Measurements from ENCODE around the gene TMSB10. TPM values are rescaled to one million over a fixed set of nuclear protein-coding genes. Genes with fewer than 3 reads are reported as not detected.
A peak's percentile ranks its signal among the peaks of the same experiment; 100 is the strongest.

Gene TMSB10
- total RNA-seq, 1 donor from 2014 or later: 15,030 TPM

DNA sequence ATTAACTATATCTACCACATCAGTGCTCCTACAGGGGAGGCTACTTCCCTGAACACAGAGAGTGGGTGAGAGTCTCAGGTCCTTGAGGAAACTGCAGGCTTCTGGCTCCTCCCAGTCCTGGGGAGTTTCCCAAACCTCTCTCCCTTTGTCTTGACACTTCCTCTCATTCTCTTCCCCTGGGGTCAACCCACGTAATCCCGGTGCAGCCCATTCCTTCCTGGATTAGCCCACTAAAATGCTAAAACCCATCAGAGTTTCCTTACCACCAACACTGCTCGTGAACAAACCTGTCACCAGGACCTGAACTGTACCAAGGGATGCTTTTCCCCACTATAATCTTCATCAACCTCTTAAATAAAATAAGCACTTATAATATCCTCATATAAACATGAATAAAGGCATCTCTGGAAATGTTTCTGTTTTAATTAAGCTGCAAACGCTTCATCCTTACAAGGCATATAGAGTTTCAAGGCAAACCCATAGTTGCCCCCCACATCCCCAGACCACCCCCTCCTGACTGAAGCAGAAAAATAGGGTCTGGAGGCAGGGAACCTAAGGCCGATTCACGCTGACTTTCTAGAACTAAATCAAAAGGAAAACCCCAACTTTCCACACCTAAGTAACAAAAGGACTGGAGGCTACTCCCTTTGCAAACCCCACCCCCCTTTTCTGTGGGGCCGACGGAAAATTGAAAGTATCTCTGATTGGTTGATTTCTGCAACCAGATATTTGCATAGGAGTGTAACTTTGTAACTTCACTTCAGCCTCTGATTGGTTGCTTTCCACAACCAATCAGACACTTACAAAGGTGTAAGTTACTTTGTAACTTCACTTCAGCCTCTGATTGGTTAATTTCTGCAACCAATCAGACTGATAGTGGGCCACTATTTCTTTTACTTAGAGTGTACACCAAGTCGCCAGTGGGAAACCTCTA, 19.0 kb downstream of the TMSB10 start:
- no peak for DNase-seq (ENCODE audit: low read depth)
- peak overlapping the region; percentile 11 for H3K4me3 ChIP-seq (ENCODE audit: low read depth, low read length)
- TF ChIP-seq, protein P1, sequence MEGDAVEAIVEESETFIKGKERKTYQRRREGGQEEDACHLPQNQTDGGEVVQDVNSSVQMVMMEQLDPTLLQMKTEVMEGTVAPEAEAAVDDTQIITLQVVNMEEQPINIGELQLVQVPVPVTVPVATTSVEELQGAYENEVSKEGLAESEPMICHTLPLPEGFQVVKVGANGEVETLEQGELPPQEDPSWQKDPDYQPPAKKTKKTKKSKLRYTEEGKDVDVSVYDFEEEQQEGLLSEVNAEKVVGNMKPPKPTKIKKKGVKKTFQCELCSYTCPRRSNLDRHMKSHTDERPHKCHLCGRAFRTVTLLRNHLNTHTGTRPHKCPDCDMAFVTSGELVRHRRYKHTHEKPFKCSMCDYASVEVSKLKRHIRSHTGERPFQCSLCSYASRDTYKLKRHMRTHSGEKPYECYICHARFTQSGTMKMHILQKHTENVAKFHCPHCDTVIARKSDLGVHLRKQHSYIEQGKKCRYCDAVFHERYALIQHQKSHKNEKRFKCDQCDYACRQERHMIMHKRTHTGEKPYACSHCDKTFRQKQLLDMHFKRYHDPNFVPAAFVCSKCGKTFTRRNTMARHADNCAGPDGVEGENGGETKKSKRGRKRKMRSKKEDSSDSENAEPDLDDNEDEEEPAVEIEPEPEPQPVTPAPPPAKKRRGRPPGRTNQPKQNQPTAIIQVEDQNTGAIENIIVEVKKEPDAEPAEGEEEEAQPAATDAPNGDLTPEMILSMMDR (conservative IDR thresholded peaks at IDR 0.05; ENCODE audit: low read depth, low read length): no peak

DNA sequence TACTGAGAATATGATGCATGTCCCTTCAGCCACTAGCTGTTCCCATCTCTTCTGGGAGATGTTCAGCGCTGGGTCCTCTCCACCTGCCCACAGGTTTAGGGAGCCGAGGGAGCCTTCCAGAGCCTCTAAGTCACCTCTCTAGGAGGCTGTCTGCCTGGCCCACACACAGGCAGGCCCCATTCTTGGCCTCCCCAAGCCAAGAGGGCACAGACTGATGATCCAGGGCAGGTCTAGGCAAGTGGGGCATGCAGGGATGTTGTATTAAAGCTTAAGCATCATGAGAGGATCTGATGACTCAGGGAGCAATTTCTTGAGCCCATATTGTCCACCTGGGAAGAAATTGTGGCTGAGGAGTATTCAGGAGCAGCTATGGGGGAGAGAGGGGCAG, 19.9 kb downstream of the TMSB10 start:
- no peak overlapping the region for H3K4me3 ChIP-seq (ENCODE audit: low read depth, low read length)
- TF ChIP-seq, protein P1 (conservative IDR thresholded peaks at IDR 0.05; ENCODE audit: low read depth, low read length): no peak
- no peak for DNase-seq (ENCODE audit: low read depth)

DNA sequence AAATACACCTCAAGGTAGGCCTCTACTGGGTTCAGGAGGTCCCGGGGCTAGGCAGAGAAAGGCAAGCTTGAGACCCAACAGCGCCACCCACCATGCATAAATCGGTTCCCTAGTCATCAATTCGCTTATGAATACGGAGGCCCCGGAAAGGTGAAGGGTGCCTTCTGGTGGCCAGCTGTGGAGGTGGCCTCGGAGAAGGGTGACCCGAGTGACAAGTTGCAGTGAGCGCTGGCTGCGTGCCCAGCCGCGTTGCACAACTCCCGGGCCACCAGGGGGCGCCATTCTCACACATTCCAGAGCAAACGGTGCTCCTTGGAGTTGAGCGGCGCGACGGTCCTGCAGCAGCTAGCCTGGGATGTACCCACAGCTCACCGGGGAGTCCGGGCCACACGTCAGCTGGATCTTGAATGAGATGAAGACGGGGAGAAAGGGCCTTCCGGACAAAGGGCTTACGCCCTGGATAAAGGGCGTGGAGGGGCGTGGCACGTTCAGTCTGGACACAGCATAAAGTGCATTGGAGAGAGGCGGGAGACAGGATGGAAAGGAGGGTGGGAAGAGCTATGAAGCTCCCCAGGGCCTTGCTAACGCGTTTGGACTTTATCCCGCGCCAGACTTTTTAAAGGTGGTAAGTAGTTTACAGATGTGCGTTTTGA, 20.4 kb downstream of the TMSB10 start:
- H3K4me3 ChIP-seq (ENCODE audit: low read depth, low read length): peak overlapping the region; percentile 59
- TF ChIP-seq, protein P1 (conservative IDR thresholded peaks at IDR 0.05; ENCODE audit: low read depth, low read length): peak; percentile 90

DNA sequence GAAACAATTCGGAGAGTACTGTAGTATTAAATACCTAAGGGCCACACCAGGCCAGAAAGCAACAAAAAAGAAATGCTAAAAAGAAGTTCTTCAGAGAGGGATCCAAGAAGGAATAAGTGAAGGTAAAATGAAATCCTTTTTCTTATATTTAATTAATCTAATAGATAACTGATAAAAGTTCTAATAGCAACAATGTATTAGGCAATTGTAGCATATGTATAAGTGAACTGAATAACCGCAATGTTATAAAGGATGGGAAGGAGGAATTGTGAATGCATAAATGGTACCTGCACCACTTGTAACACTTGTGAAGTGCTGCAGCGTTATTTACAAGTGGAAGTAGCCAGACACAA, 21.8 kb downstream of the TMSB10 start:
- H3K4me3 ChIP-seq (ENCODE audit: low read depth, low read length): no peak overlapping the region
- DNase-seq (ENCODE audit: low read depth): no peak
- TF ChIP-seq, protein P1 (conservative IDR thresholded peaks at IDR 0.05; ENCODE audit: low read depth, low read length): no peak

More for the DNA sequence above, 20.4 kb downstream of the TMSB10 start:
- no peak for DNase-seq (ENCODE audit: low read depth)

DNA sequence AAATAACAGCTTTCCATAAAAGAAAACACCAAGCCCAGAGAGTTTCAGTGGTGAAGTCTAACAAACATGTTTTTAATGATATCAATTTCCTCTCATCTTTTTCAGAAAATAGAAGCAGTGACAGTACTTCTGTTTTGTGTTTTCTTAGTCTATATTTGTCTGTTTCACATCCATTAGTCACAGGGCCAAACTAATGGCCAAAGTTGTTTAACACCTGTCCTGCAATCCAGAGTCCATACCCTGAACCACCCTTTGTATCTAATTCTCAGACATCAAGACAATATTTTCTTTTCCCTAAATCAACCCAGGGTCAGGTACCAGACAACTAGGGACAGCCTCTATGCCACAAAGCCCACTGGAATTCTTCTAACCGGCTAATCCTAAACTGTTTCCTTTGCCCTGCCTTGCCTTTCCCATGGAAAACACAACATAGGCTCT, 25.9 kb downstream of the TMSB10 start:
- no peak overlapping the region for H3K4me3 ChIP-seq (ENCODE audit: low read depth, low read length)
- no peak for DNase-seq (ENCODE audit: low read depth)
- TF ChIP-seq, protein P1 (conservative IDR thresholded peaks at IDR 0.05; ENCODE audit: low read depth, low read length): no peak

DNA sequence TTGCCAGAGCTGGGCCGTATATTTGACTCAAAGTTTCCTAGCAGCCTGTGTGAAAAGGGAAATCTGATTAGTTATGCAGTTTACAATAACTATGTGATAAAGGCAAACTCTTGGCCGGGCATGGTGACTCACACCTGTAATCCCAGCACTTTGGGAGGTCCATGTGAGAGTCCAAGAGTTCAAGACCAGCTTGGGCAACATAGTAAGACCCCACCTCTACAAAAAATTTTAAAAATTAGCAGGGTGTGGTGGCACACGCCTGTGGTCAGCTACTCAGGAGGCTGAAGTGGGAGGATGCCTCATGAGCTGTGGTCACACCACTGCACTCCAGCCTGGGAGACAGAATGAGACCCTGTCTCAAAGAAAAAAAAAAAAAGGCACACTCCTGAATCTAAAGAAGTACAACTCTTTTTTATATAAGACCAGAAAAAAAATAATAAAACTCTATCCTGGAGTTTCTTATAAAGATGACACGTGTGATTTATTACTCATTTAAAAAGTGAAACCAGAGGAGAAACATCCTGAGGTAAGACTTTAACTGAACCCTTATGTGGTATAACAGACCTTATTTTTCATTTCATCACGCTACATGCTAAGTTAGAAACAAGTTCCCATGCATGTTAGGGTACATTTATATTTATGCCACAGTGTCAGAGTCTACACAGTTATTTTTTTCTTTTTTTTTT, 32.9 kb downstream of the TMSB10 start:
- no peak overlapping the region for H3K4me3 ChIP-seq (ENCODE audit: low read depth, low read length)
- TF ChIP-seq, protein P1 (conservative IDR thresholded peaks at IDR 0.05; ENCODE audit: low read depth, low read length): no peak
- no peak for DNase-seq (ENCODE audit: low read depth)

All from epithelial cell of proximal tubule (primary cell).